ENCODE measurements around the gene SMOC1.

DNA sequence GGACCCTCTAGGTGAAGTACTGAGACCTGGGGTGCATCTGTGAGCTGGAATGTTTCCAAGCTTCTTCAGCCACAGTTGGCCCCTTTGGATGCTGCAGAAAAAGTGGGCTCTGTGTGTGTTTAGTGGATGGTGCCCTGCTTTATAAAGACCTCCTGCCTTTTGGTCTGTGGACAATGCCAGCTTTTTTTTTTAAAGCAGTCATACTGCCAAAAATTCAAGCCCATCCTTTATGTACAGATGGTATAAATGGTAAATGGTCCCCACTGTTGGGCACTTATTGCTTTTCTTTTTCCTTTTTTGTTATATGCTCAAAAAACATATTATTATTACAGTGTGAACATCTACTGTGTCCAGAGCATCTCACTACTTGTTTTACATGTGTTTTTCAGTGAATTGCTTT is 81.1 kb downstream of the SMOC1 start:
- TF ChIP-seq EZH2 (IDR thresholded peaks at IDR 0.05; ENCODE audit: insufficient read depth, poor library complexity, severe bottlenecking): no peak
- no peak for TF ChIP-seq EZH2phosphoT487 (IDR thresholded peaks at IDR 0.05; ENCODE audit: insufficient read depth, low read depth)

All from GM23248 (cell line).